Activated CD8-positive, alpha-beta T cell treated with anti-CD3 and anti-CD28 coated beads, Interleukin-2, amount 10 ng/mL, durations not matched to agents 7 days and 5 days (primary cell): ENCODE data around the gene NKTR. TPM values are rescaled to one million over a fixed set of nuclear protein-coding genes. Genes with fewer than 3 reads are reported as not detected.
"Not testable (repeated sequence)": the region's sequence is repeated elsewhere in the genome, so short reads cannot be mapped to it uniquely, and the experiment has no call there.

ENCODE experiments used
- ATAC-seq: fragments of 150-1000 bp; cut with Tn5 transposase; one replicate; pipeline ENCODE4 v1.10.0; 2021; ENCODE audit warnings: moderate library complexity
- CTCF ChIA-PET: fragments of 350-600 bp; sonication (Branson Sonifier 250); formaldehyde crosslinking; loops from one replicate; lab custom pipeline; 2021; ENCODE audit warnings: antibody characterized with exemption; lab: Charles Lee
- POLR2A ChIA-PET: fragments of 350-600 bp; sonication (Branson Sonifier 250); formaldehyde crosslinking; loops from one replicate; lab custom pipeline; 2021; ENCODE audit warnings: antibody characterized with exemption; lab: Charles Lee
- DNase-seq: peaks from one replicate; pipeline ENCODE4 v3.0.0-alpha.2; 2020
- H3K27ac Mint-ChIP-seq: one replicate; pipeline ENCODE4 v1.8.0; 2021; ENCODE audit warnings: mild to moderate bottlenecking, mixed read lengths
- H3K27me3 Mint-ChIP-seq: one replicate; pipeline ENCODE4 v1.8.0; 2021; ENCODE audit warnings: low read depth, mixed read lengths
- H3K36me3 Mint-ChIP-seq: one replicate; pipeline ENCODE4 v1.8.0; 2021; ENCODE audit warnings: low read depth, mixed read lengths
- H3K4me1 Mint-ChIP-seq: one replicate; pipeline ENCODE4 v1.8.0; 2021; ENCODE audit warnings: low read depth, mixed read lengths
- H3K4me3 Mint-ChIP-seq: one replicate; pipeline ENCODE4 v1.8.0; 2021; ENCODE audit warnings: mild to moderate bottlenecking, mixed read lengths
- H3K9me3 Mint-ChIP-seq: one replicate; pipeline ENCODE4 v1.8.0; 2022; ENCODE audit warnings: mixed read lengths; ENCODE audit not compliant: insufficient read depth
- total RNA-seq, 2 experiments: library from RNA; stranded (reverse); gene quantifications; one replicate each; pipeline ENCODE4 v1.2.3, GENCODE V29; 2021

The NKTR gene
- 10 to 100 TPM; 85.9 to 90.3 TPM for total RNA-seq

DNA sequence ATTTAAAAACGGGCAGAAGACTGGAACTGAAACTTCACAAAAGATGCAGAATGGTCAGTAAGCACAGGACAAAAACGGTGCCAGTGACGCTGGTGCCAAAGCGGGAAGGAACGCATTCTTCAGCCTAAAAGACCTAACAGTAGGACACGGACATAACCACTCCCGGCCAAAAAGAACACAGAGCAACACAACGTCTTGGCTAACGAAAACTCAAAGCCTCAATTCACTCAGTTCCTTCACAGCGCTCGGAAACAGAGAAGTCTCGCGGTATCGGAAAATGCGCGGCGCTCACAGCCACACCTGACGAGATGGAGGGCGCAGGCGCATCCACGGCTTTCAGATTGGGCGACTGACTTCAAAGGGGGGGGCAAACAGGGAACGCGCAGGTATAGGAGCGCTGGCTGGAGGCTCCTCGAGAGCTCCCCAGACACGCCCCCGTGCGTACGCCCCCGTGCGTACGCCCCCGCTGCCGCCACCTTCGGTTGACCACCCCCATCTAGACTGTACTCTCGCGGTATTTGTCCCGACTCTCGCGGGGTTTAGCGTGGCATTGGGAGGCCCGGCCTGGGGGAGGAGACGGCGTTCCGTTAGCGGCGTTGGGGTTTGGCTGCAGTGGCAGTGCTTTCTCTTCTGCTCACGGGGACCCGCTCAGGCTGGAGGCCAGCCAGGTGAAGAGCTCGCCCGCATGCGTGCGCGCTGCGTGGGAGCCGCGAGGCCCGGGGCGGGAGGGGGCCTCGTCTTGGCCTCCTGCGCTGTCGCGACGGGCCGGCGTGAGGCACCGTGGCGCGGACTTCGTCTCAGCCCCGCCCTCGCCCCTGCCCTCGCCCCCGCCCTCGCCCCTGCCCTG lies at the start of gene NKTR:
NKTR (plus strand) TSS at position 576 of the 847 bp plus-strand sequence. CDS start 321 bp downstream, outside the sequence.
- H3K9me3 Mint-ChIP-seq, result peaks cover 4% of the 10 kb centered on the region
- peak within 1 kb of the TSS; percentile 99 for H3K27ac Mint-ChIP-seq
- H3K27me3 Mint-ChIP-seq, result no peaks in the 10 kb centered on the region
- H3K4me3 Mint-ChIP-seq, result peak within 1 kb of the TSS; percentile 94
- DNase-seq, result peak; percentile 99
- H3K36me3 Mint-ChIP-seq, result peaks cover 48% of the 10 kb centered on the region
- POLR2A ChIA-PET, result interaction anchor here (0.9 to 3.8 kb wide), 14 partner anchors 10 to 696 kb away, joined by 3 to 33 read pairs (median 4); partner anchors contain the start of genes SEC22C and SS18L2
- CTCF ChIA-PET, result interaction anchor here (0.5 to 3.8 kb wide), 10 partner anchors 9 to 144 kb away, joined by 3 to 69 read pairs (median 10); partner anchors contain the start of genes SEC22C, SS18L2 and VIPR1
- H3K4me1 Mint-ChIP-seq, result peaks cover 31% of the 10 kb centered on the region
- peak; percentile 91 for ATAC-seq

DNA sequence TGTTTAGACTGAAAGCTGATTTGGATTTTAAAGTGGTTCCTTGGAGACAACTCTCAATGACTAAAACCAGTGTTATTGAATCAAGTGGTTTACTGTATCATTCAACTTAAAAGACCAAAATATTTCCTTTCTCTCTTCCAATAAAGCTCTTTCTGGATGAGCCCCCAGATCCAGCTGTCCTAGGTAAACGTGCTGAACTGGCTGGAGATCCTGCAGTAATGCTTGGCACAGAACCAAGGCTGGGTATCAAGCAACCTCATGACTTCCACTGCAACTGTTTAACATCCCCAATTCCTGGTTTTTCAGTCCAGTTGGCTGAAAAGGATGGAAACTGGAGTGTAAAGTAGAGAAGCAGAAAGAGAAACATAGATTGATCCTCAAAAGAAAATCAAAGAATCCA lies 47.7 kb upstream of the NKTR start:
- H3K36me3 Mint-ChIP-seq, result peaks cover 54% of the 10 kb centered on the region
- POLR2A ChIA-PET, result interaction anchor here (1.3 to 2.0 kb wide), 2 partner anchors 29 to 48 kb away, joined by 4 to 8 read pairs; partner anchors contain the start of genes NKTR and SEC22C

DNA sequence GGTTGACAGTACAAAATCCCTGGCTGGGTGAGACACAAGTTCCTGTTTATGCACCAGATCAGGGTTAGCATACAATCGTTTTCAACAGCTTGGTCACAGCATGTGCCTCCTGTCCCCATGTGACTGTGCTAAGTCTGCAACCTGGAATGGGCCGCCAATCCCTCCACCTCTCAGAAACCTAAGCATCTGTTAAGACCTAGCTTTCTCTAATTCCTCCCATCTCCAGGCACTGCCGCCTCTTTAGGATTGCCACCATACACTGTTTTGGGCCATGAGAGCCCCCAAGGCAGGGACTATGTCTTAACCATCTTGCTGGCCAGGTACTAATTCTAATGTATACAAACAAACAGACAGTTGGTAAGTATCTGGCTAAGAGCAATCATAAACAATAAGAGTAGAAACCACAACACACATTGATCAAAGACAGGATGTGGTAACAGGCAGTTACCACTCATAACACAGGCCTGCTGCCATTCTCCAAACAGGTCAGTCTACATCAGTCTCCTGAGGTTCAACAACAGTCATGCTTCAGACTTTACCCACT lies 44.3 kb upstream of the NKTR start:
- CTCF ChIA-PET, result interaction anchor here (1.0 to 1.9 kb wide), 3 partner anchors 9 to 59 kb away, joined by 3 to 8 read pairs (median 4); partner anchors contain the start of gene VIPR1
- ATAC-seq, result peak; percentile 95
- H3K27ac Mint-ChIP-seq, result peak overlapping the region; percentile 82
- DNase-seq, result peak; percentile 67
- peaks cover 57% of the 10 kb centered on the region for H3K36me3 Mint-ChIP-seq
- H3K9me3 Mint-ChIP-seq, result no peaks in the 10 kb centered on the region
- H3K27me3 Mint-ChIP-seq, result no peaks in the 10 kb centered on the region
- H3K4me3 Mint-ChIP-seq, result peak overlapping the region; percentile 9
- H3K4me1 Mint-ChIP-seq, result peaks cover 27% of the 10 kb centered on the region
- POLR2A ChIA-PET, result interaction anchor here (0.6 to 1.7 kb wide), 3 partner anchors 34 to 135 kb away, joined by 3 to 4 read pairs (median 4); partner anchors contain the start of genes NKTR and SS18L2

More for the DNA sequence above, 47.7 kb upstream of the NKTR start:
- Mint-ChIP-seq H3K4me1 (peaks cover 25% of the 10 kb centered on the region), H3K4me3 (no peak overlapping the region), H3K27ac (no peak overlapping the region), H3K9me3 (no peaks in the 10 kb centered on the region), H3K27me3 (no peaks in the 10 kb centered on the region)
- CTCF ChIA-PET, result interaction anchor here (1.5 to 9.1 kb wide), 5 partner anchors 8 to 51 kb away, joined by 5 to 82 read pairs (median 7); partner anchors contain the start of gene VIPR1
- ATAC-seq (no peak), DNase-seq (no peak)

DNA sequence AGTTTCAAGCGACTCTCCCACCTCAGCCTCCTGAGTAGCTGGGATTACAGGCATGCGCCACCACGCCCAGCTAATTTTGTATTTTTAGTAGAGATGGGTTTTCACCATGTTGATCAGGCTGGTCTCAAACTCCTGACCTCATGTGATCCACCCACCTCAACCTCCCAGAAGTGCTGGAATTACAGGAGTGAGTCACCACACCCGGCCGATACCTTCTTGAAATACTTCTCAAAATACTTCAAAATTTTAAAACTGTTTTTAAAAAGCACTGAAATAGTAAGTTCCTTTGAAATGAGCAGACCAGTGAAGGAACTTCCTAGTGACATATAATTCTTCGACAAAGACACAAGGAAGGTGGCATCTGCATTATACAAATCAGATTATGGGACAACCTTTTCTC lies 43.7 kb upstream of the NKTR start:
- Mint-ChIP-seq H3K27ac (peak overlapping the region; percentile 82), H3K4me1 (peaks cover 27% of the 10 kb centered on the region), H3K36me3 (peaks cover 57% of the 10 kb centered on the region), H3K4me3 (peak overlapping the region; percentile 9)
- CTCF ChIA-PET, result interaction anchor here (1.0 to 3.7 kb wide), 7 partner anchors 9 to 59 kb away, joined by 3 to 14 read pairs (median 4); partner anchors contain the start of gene VIPR1
- POLR2A ChIA-PET, H3K27me3 Mint-ChIP-seq, ATAC-seq, H3K9me3 Mint-ChIP-seq, DNase-seq: not testable (repeated sequence)

DNA sequence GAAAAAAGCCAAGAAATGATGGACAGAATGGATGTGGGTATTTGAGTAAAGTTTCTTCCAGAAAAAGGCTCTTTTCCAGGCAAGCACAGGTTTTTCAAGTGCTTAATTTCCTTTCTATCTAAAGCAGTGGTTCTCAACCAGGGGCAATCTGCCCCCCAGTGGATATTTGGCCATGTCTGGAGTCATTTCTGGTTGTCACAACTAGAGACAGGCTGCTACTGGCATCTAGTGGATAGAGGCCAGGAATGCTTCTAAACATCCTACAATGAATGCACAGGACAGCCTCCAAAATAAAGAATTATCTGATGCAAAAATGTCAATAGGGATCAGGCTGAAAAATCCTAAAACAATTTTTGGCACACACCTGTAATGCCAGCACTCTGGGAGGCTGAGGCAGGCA lies 42.6 kb upstream of the NKTR start:
- POLR2A ChIA-PET, result no interaction called here
- ATAC-seq, result no peak
- H3K27ac Mint-ChIP-seq, result peak overlapping the region; percentile 55
- H3K4me1 Mint-ChIP-seq, result peaks cover 27% of the 10 kb centered on the region
- H3K4me3 Mint-ChIP-seq, result no peak overlapping the region
- CTCF ChIA-PET, result interaction anchor here (1.0 to 3.7 kb wide), 4 partner anchors 10 to 56 kb away, joined by 4 to 14 read pairs (median 5); partner anchors contain the start of gene VIPR1
- peaks cover 58% of the 10 kb centered on the region for H3K36me3 Mint-ChIP-seq
- H3K9me3 Mint-ChIP-seq, result no peaks in the 10 kb centered on the region
- DNase-seq, result peak; percentile 43
- H3K27me3 Mint-ChIP-seq, result no peaks in the 10 kb centered on the region

DNA sequence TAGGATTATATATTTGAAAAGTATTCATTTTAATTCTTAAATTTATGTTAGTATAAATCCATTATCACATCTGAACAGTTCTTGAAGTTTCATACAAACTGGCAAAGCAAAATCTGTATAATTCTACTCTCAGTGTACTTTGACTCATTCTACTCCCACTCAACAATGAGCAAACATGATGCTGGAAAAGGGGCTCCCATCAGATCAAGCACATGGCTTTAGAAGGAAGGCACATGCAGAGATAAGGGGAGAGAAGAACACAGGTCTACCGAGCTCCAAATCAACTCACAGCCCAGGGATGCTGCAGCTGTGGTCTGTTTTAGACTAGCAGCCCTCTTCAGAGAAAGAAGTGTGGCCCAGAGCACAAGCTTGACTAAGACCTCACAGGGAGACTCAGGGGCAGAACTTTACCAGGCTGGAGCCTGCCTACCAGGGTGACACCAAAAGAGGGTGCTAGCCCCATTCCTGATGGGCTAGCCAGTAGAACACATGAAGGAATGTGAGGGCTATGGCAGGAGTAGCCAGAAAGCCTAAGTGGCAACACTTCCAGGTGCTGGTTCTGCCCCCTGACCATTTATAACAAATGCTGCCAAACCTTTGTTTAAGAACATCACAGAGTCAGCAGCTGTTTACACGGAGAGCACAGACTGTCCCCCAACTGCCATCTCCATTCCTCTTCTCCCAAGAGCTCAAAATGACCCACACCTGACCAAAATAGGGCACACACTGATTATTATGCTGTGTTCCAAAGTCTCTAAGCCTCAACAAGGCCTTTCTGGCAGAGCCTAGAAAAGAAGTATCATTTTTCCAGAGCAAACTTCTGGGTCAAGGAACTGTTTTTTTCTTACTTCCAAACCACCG lies 38.2 kb upstream of the NKTR start:
- ChIA-PET POLR2A (interaction anchor here (0.7 kb wide), 1 partner anchor 16 kb away, joined by 3 read pairs; no protein-coding TSS in a partner anchor), CTCF (interaction anchor here (1.0 to 2.2 kb wide), 4 partner anchors 15 to 183 kb away, joined by 3 to 11 read pairs (median 5); partner anchors contain the start of gene VIPR1)
- Mint-ChIP-seq H3K4me1 (peaks cover 6% of the 10 kb centered on the region), H3K36me3 (peaks cover 53% of the 10 kb centered on the region), H3K27me3 (no peaks in the 10 kb centered on the region), H3K9me3 (no peaks in the 10 kb centered on the region), H3K4me3 (no peak overlapping the region), H3K27ac (no peak overlapping the region)
- peak; percentile 16 for DNase-seq
- no peak for ATAC-seq

DNA sequence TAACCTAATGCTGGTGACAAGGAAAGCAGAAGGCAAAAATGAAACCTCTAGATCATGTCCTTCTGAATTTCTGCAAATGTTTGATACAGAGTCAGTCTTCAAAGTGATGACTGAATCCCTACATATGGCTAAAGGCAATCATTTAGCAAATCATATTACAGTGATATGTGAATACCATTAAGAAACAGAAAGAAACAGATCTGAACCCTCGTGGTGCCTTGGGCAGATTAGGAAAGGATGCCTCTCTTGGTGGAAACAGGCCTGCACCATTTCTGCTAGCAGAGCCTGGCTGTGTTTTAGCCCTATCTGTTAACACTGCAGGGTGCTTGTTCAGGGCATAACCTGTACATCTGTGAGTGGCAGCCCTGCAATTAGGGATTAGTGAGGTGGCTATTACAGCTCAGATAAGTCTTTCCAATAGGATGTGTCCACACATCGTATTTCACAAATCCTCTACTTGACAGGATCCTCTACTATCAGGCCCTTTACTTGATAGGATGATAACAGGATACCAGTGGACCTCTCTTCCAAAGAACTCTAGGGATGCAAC lies 30.8 kb upstream of the NKTR start:
- no peak for ATAC-seq
- Mint-ChIP-seq H3K4me3 (no peak overlapping the region), H3K9me3 (peaks cover 9% of the 10 kb centered on the region), H3K27me3 (no peaks in the 10 kb centered on the region), H3K36me3 (peaks cover 51% of the 10 kb centered on the region), H3K4me1 (peaks cover 6% of the 10 kb centered on the region), H3K27ac (no peak overlapping the region)
- POLR2A ChIA-PET, result no interaction called here
- DNase-seq, result peak; percentile 13
- CTCF ChIA-PET, result interaction anchor here (1.3 to 3.4 kb wide), 2 partner anchors 12 to 21 kb away, joined by 4 to 14 read pairs; partner anchors contain the start of genes SEC22C and SS18L2

DNA sequence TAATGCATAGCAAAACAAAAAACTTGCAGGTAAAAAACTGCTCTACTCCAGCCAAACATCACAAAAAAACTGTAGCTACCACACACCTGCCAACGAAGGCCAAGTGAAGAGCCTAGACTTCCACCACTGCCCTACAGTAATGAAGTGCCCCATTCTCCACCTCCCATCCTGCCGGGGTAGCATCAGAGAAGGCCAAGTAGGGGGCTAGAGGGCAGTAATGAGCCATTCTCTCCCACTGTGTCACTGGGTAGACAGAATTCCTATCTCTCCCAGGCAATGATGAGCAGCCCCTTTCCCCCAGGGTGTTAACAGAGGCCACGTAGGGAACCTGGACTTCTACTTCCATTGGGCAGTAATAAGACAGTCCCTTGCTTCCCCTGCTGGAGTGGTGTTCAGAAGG lies 28.2 kb upstream of the NKTR start:
- Mint-ChIP-seq H3K27ac (no peak overlapping the region), H3K9me3 (peaks cover 18% of the 10 kb centered on the region), H3K27me3 (no peaks in the 10 kb centered on the region), H3K4me3 (no peak overlapping the region), H3K36me3 (peaks cover 57% of the 10 kb centered on the region), H3K4me1 (peaks cover 9% of the 10 kb centered on the region)
- peak; percentile 80 for ATAC-seq
- no peak for DNase-seq
- ChIA-PET CTCF (interaction anchor here (1.5 to 3.4 kb wide), 2 partner anchors 9 to 65 kb away, joined by 3 to 14 read pairs; partner anchors contain the start of gene SEC22C), POLR2A (no interaction called here)

DNA sequence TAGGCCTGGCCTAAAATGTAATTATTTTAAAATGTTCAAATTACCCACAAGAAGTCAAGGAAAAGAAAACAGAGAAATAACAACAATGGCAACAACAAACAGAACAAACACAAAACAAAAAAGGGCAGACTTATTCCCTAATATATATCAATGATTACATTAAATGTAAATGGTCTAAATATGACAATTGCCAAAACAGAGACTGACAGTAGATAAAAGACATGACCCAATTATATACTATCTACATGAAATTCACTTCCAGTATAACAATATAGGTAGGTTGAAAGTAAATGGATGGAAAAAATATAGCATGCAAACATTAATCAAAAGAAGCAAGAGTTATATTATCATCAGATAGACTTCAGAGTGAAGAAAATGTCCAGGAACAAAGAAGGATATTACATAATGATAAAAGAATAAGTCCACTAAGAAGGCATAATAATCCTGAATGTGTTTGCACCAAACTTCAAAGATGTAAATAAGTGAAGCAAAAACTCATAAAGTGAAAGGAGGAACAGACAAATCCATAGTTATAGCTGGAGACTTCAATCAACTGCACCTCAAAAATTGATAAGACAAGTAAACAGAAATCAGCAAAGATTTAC lies 25.2 kb upstream of the NKTR start:
- H3K4me1 Mint-ChIP-seq, result peaks cover 19% of the 10 kb centered on the region
- peaks cover 18% of the 10 kb centered on the region for H3K9me3 Mint-ChIP-seq
- DNase-seq (no peak), ATAC-seq (no peak)
- no peak overlapping the region for H3K27ac Mint-ChIP-seq
- no peak overlapping the region for H3K4me3 Mint-ChIP-seq
- H3K27me3 Mint-ChIP-seq, result no peaks in the 10 kb centered on the region
- CTCF ChIA-PET, result interaction anchor here (1.5 kb wide), 1 partner anchor 16 kb away, joined by 3 read pairs; no protein-coding TSS in a partner anchor
- POLR2A ChIA-PET, result no interaction called here
- H3K36me3 Mint-ChIP-seq, result peaks cover 63% of the 10 kb centered on the region

DNA sequence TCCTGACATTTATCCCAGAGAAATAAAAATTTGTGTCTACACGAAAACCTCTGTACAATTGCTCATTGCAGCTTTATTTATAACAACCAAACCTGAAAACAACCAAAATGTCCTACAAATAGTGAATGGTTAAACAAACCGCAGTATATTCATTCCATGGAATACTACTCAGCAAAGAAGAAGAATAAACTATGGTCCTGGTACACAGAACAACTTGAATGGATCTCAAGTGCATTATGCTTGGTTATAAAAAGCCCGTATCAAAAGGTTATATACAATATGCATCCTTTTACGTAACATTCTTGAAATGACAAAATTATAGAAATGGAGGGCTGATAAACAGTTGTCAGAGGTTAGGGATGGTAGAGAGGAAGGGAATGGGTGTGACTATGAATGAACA lies 22.4 kb upstream of the NKTR start:
- peaks cover 53% of the 10 kb centered on the region for H3K36me3 Mint-ChIP-seq
- peaks cover 33% of the 10 kb centered on the region for H3K4me1 Mint-ChIP-seq
- no peak overlapping the region for H3K4me3 Mint-ChIP-seq
- H3K9me3 Mint-ChIP-seq, result peaks cover 18% of the 10 kb centered on the region
- no peaks in the 10 kb centered on the region for H3K27me3 Mint-ChIP-seq
- peak overlapping the region; percentile 35 for H3K27ac Mint-ChIP-seq
- DNase-seq, result no peak
- CTCF ChIA-PET, result interaction anchor here (1.6 to 2.5 kb wide), 3 partner anchors 32 to 76 kb away, joined by 5 to 8 read pairs (median 7); partner anchors contain the start of gene VIPR1
- no peak for ATAC-seq
- POLR2A ChIA-PET, result interaction anchor here (0.7 to 1.0 kb wide), 2 partner anchors 16 to 23 kb away, joined by 3 read pairs; partner anchors contain the start of gene NKTR
